HepG2 (cell line): ENCODE measurements around the gene JAK1. TPM values are rescaled to one million over a fixed set of nuclear protein-coding genes. Genes with fewer than 3 reads are reported as not detected.
A peak's percentile ranks its signal among the peaks of the same experiment; 100 is the strongest.

Experiments
- BCL6 ChIP-seq: IDR thresholded peaks from 2 replicates; pipeline ENCODE4 v1.6.1; 2016; ENCODE audit warnings: missing genetic modification reagents, missing compliant biosample characterization
- ERF ChIP-seq: IDR thresholded peaks from 2 replicates; pipeline ENCODE4 v1.6.1; 2018; ENCODE audit warnings: missing biosample characterization, missing genetic modification reagents
- ETV6 ChIP-seq: sonication (generic); formaldehyde crosslinking; conservative IDR thresholded peaks from 2 replicates; pipeline ENCODE4 v1.4.0; 2020; ENCODE audit warnings: missing genetic modification reagents
- GATAD1 ChIP-seq: IDR thresholded peaks from 2 replicates; pipeline ENCODE4 v1.6.1; 2016; ENCODE audit warnings: missing genetic modification reagents, missing compliant biosample characterization
- HES4 ChIP-seq: sonication (generic); formaldehyde crosslinking; IDR thresholded peaks from 2 replicates; pipeline ENCODE4 v1.9.0; 2021; ENCODE audit warnings: mild to moderate bottlenecking, missing genetic modification reagents, borderline replicate concordance
- KDM2A ChIP-seq: sonication (generic); formaldehyde crosslinking; IDR thresholded peaks from 2 replicates; pipeline ENCODE4 v1.4.0; 2020; ENCODE audit warnings: low read depth, missing genetic modification reagents, borderline replicate concordance
- PAF1 ChIP-seq: IDR thresholded peaks from 2 replicates; pipeline ENCODE4 v1.6.1; 2016; ENCODE audit warnings: missing genetic modification reagents, missing compliant biosample characterization
- POLR2A ChIP-seq, 2 experiments: IDR thresholded peaks; 2 replicates each; pipeline ENCODE4 v1.6.1; 2011; ENCODE audit warnings: low read depth in 2 of 2, low read length in 2 of 2, mild to moderate bottlenecking in 1 of 2, moderate library complexity in 1 of 2; ENCODE audit not compliant: insufficient read depth in 1 of 2
- RNF2 ChIP-seq: fragments of 450-650 bp; conservative IDR thresholded peaks from 2 replicates; pipeline ENCODE4 v1.6.1; 2016; ENCODE audit warnings: low read depth
- SMAD9 ChIP-seq: sonication (generic); formaldehyde crosslinking; IDR thresholded peaks from 2 replicates; pipeline ENCODE4 v1.5.1; 2020; ENCODE audit warnings: mild to moderate bottlenecking, missing genetic modification reagents
- SNAI1 ChIP-seq: sonication (generic); formaldehyde crosslinking; IDR thresholded peaks from 2 replicates; pipeline ENCODE4 v1.5.0; 2020; ENCODE audit warnings: mild to moderate bottlenecking, missing genetic modification reagents, borderline replicate concordance
- ZNF234 ChIP-seq: sonication (generic); formaldehyde crosslinking; conservative IDR thresholded peaks from 2 replicates; pipeline ENCODE4 v1.5.1; 2020; ENCODE audit warnings: mild to moderate bottlenecking, missing genetic modification reagents
- ZNF251 ChIP-seq: sonication (generic); formaldehyde crosslinking; IDR thresholded peaks from 2 replicates; pipeline ENCODE4 v1.9.0; 2021; ENCODE audit warnings: mild to moderate bottlenecking, missing genetic modification reagents
- ZNF296 ChIP-seq: sonication (generic); formaldehyde crosslinking; conservative IDR thresholded peaks from 2 replicates; pipeline ENCODE4 v1.5.0; 2020; ENCODE audit warnings: mild to moderate bottlenecking, missing genetic modification reagents
- ZNF557 ChIP-seq: sonication (generic); formaldehyde crosslinking; IDR thresholded peaks from 2 replicates; pipeline ENCODE4 v1.4.0; 2020; ENCODE audit warnings: missing genetic modification reagents
- ZNF577 ChIP-seq: sonication (generic); formaldehyde crosslinking; IDR thresholded peaks from 2 replicates; pipeline ENCODE4 v1.4.0; 2020; ENCODE audit warnings: mild to moderate bottlenecking, low read depth, missing genetic modification reagents, borderline replicate concordance
- ZNF605 ChIP-seq: sonication (generic); formaldehyde crosslinking; IDR thresholded peaks from 2 replicates; pipeline ENCODE4 v1.8.0; 2022; ENCODE audit warnings: mild to moderate bottlenecking, missing genetic modification reagents
- ZNF672 ChIP-seq: sonication (generic); formaldehyde crosslinking; IDR thresholded peaks from 2 replicates; pipeline ENCODE4 v1.8.1; 2022; ENCODE audit warnings: missing genetic modification reagents
- ZNF780A ChIP-seq: sonication (generic); formaldehyde crosslinking; IDR thresholded peaks from 2 replicates; pipeline ENCODE4 v1.8.0; 2022; ENCODE audit warnings: mild to moderate bottlenecking, missing genetic modification reagents, moderate library complexity
- polyA plus RNA-seq, 8 experiments: library from polyadenylated mRNA; depleted of rRNA in 3 of 8; stranded (reverse) in 7 of 8; unstranded in 1 of 8; fragments of >200 nt; fragmentation: Illumina TruSeq in 4 of 8; extraction: Trizol in 4 of 8; gene quantifications; 2 replicates each; pipeline versions ENCODE4 v1.2.1 to v1.2.3, GENCODE V29; 2011 to 2016; ENCODE audit warnings: low read depth in 4 of 8, missing spikeins in 1 of 8, mixed read lengths in 1 of 8; ENCODE audit not compliant: insufficient read depth in 1 of 8
- total RNA-seq, 5 experiments: library from RNA; depleted of rRNA; stranded (reverse); fragments of >200 nt; fragmentation: Illumina TruSeq; extraction: Trizol; gene quantifications; 2 replicates each; pipeline ENCODE4 v1.2.3, GENCODE V29; 2016; ENCODE audit warnings: low read depth in 1 of 5
- TF ChIP-seq, protein P1 (sequence below): IDR thresholded peaks from 2 replicates; pipeline ENCODE4 v1.6.1; 2012; ENCODE audit warnings: low read depth, low read length, improper control_type of control experiment
- TF ChIP-seq, protein P2 (sequence below): sonication (generic); formaldehyde crosslinking; IDR thresholded peaks from 2 replicates; pipeline ENCODE4 v1.8.0; 2023; ENCODE audit warnings: mild to moderate bottlenecking, missing genetic modification reagents
- TF ChIP-seq, protein P3 (sequence below): sonication (generic); formaldehyde crosslinking; IDR thresholded peaks from 2 replicates; pipeline ENCODE4 v1.5.1; 2020; ENCODE audit warnings: mild to moderate bottlenecking, missing genetic modification reagents, moderate library complexity
- TF ChIP-seq, protein P4 (sequence below): IDR thresholded peaks from 2 replicates; pipeline ENCODE4 v1.6.1; 2016
- TF ChIP-seq, protein P5 (sequence below): sonication (generic); formaldehyde crosslinking; IDR thresholded peaks from 2 replicates; pipeline ENCODE4 v1.5.0; 2020; ENCODE audit warnings: mild to moderate bottlenecking, missing genetic modification reagents

Gene JAK1
- total and polyA plus RNA-seq, 2 of the 13 experiments (the other 11 are each of a cell fraction or from before 2014, with no cell fraction given), result 23.9 to 42.4 TPM

DNA sequence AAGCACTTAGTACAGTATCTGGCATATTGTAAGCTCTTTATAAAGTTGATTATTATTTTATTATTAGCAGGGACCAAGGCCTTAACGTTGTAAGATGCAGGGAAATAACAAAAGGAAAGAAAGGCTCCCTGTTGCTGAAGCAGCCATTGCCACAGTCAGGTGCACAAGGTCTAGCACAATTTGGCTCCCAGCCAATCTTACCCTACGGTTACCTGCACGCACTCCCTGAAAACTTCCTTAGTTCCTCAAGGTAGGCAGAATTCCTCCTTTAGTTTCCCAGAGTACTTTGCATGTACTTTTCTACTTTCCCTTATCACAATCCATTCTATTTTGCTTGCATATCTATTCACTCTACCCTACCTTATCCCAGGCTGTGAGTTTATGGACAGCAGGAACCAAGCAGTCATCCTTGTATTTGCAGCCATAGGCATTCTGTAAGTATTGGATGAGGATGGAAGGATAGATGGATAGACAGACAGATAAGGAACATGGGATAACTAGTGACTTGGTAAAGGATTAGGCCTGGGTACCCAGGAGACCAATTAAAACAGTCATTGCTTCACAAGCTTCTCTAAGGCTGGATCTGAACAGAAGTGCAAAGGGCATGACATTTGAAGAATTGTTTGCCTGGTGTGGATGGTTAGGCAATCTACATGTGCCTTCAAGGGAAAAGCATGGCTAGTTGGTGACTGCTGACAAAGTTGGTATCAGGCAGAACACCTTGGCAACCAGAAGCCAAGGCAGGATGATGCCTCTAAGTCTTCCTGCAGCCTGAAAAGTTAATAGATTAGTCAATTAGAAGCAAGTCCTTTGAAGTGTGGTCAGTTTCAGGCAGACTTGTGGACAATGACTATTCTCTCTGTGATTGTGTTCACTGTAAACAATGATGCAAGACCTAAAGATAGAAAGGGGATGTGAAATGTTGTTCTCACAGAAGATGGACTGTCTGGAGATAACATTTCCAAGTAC, 20.8 kb upstream of the JAK1 start (continued):
- no peak; the same call in 1 of the 2 replicates for TF ChIP-seq KDM2A (CRISPR knock-in tag)
- no peak for TF ChIP-seq SNAI1
- TF ChIP-seq GATAD1 (CRISPR knock-in tag), result peak; percentile 57
- TF ChIP-seq HES4 (CRISPR knock-in tag), result no peak
- no peak for TF ChIP-seq RNF2
- TF ChIP-seq, protein P1, sequence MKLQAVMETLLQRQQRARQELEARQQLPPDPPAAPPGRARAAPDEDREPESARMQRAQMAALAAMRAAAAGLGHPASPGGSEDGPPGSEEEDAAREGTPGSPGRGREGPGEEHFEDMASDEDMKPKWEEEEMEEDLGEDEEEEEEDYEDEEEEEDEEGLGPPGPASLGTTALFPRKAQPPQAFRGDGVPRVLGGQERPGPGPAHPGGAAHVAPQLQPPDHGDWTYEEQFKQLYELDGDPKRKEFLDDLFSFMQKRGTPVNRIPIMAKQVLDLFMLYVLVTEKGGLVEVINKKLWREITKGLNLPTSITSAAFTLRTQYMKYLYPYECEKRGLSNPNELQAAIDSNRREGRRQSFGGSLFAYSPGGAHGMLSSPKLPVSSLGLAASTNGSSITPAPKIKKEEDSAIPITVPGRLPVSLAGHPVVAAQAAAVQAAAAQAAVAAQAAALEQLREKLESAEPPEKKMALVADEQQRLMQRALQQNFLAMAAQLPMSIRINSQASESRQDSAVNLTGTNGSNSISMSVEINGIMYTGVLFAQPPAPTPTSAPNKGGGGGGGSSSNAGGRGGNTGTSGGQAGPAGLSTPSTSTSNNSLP, result peak; percentile 72; the same call in 1 of the 2 replicates
- TF ChIP-seq, protein P2, sequence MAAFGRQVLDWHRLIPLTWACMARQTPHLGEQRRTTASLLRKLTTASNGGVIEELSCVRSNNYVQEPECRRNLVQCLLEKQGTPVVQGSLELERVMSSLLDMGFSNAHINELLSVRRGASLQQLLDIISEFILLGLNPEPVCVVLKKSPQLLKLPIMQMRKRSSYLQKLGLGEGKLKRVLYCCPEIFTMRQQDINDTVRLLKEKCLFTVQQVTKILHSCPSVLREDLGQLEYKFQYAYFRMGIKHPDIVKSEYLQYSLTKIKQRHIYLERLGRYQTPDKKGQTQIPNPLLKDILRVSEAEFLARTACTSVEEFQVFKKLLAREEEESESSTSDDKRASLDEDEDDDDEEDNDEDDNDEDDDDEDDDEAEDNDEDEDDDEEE (CRISPR knock-in tag), result no peak
- TF ChIP-seq, protein P3, sequence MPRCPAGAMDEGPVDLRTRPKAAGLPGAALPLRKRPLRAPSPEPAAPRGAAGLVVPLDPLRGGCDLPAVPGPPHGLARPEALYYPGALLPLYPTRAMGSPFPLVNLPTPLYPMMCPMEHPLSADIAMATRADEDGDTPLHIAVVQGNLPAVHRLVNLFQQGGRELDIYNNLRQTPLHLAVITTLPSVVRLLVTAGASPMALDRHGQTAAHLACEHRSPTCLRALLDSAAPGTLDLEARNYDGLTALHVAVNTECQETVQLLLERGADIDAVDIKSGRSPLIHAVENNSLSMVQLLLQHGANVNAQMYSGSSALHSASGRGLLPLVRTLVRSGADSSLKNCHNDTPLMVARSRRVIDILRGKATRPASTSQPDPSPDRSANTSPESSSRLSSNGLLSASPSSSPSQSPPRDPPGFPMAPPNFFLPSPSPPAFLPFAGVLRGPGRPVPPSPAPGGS, result no peak
- TF ChIP-seq, protein P4, sequence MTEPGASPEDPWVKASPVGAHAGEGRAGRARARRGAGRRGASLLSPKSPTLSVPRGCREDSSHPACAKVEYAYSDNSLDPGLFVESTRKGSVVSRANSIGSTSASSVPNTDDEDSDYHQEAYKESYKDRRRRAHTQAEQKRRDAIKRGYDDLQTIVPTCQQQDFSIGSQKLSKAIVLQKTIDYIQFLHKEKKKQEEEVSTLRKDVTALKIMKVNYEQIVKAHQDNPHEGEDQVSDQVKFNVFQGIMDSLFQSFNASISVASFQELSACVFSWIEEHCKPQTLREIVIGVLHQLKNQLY (CRISPR knock-in tag), result 0 out of 2 replicates have a peak, but pooled peaks have one; percentile 29
- TF ChIP-seq ZNF672 (CRISPR knock-in tag), result no peak
- no peak for TF ChIP-seq ZNF557 (CRISPR knock-in tag)
- TF ChIP-seq ETV6 (CRISPR knock-in tag), result no peak
- peak; percentile 93 for TF ChIP-seq BCL6 (CRISPR knock-in tag)
- TF ChIP-seq ZNF234 (CRISPR knock-in tag), result no peak
- no peak for TF ChIP-seq POLR2A (IDR thresholded peaks at IDR 0.05; ENCODE audit: insufficient read depth in 1 of 2, low read depth in 2 of 2, low read length in 2 of 2)
- TF ChIP-seq, protein P5, sequence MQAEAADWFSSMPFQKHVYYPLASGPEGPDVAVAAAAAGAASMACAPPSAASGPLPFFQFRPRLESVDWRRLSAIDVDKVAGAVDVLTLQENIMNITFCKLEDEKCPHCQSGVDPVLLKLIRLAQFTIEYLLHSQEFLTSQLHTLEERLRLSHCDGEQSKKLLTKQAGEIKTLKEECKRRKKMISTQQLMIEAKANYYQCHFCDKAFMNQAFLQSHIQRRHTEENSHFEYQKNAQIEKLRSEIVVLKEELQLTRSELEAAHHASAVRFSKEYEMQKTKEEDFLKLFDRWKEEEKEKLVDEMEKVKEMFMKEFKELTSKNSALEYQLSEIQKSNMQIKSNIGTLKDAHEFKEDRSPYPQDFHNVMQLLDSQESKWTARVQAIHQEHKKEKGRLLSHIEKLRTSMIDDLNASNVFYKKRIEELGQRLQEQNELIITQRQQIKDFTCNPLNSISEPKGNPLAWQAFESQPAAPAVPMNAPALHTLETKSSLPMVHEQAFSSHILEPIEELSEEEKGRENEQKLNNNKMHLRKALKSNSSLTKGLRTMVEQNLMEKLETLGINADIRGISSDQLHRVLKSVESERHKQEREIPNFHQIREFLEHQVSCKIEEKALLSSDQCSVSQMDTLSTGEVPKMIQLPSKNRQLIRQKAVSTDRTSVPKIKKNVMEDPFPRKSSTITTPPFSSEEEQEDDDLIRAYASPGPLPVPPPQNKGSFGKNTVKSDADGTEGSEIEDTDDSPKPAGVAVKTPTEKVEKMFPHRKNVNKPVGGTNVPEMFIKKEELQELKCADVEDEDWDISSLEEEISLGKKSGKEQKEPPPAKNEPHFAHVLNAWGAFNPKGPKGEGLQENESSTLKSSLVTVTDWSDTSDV (CRISPR knock-in tag), result no peak
- TF ChIP-seq ERF (CRISPR knock-in tag), result no peak
- no peak for TF ChIP-seq PAF1
- TF ChIP-seq ZNF605, result no peak
- no peak for TF ChIP-seq SMAD9 (CRISPR knock-in tag)
- TF ChIP-seq ZNF296, result no peak
- TF ChIP-seq ZNF780A (CRISPR knock-in tag), result peak; percentile 79; the same call in 1 of the 2 replicates
- TF ChIP-seq ZNF251 (CRISPR knock-in tag), result no peak
- TF ChIP-seq ZNF577, result no peak
